CD14-positive monocyte (primary cell): ENCODE measurements around the gene CLEC4G. TPM values are rescaled to one million over a fixed set of nuclear protein-coding genes. Genes with fewer than 3 reads are reported as not detected.

Experiments
- DNase-seq, 3 donors: peaks; one replicate each; pipeline ENCODE4 v3.0.0-alpha.2; 2011 to 2022
- H2AFZ ChIP-seq: 2 replicates; pipeline ENCODE4 v1.6.0; 2012; ENCODE audit warnings: mild to moderate bottlenecking, low read depth, low read length, inconsistent platforms; ENCODE audit not compliant: insufficient read depth, poor library complexity, severe bottlenecking
- H3K27ac ChIP-seq, 2 donors: 1 replicate in 1 of 2; 2 replicates in 1 of 2; pipeline ENCODE4 v1.5.1; 2012 to 2013; ENCODE audit warnings: low read length in 2 of 2, control low read depth in 1 of 2, inconsistent platforms in 1 of 2, low read depth in 1 of 2, mild to moderate bottlenecking in 1 of 2
- H3K27me3 ChIP-seq, 2 donors: one replicate each; pipeline versions ENCODE4 v1.6.0 to v1.6.1; 2011 to 2013; ENCODE audit warnings: low read length in 2 of 2; ENCODE audit not compliant: control insufficient read depth in 2 of 2, insufficient read depth in 2 of 2
- H3K36me3 ChIP-seq, 2 donors: replicated peaks in 1 of 2; 1 replicate in 1 of 2; 2 replicates in 1 of 2; pipeline versions ENCODE4 v1.5.1 to v1.6.1; 2012 to 2013; ENCODE audit warnings: low read length in 2 of 2, control low read depth in 1 of 2, inconsistent platforms in 1 of 2, mild to moderate bottlenecking in 1 of 2; ENCODE audit not compliant: insufficient read depth in 2 of 2, control insufficient read depth in 1 of 2
- H3K4me1 ChIP-seq, 2 donors: 1 replicate in 1 of 2; 2 replicates in 1 of 2; pipeline versions ENCODE4 v1.5.1 to v1.6.1; 2012 to 2013; ENCODE audit warnings: low read length in 2 of 2, control low read depth in 1 of 2, inconsistent platforms in 1 of 2, mild to moderate bottlenecking in 1 of 2, moderate library complexity in 1 of 2; ENCODE audit not compliant: insufficient read depth in 2 of 2, control insufficient read depth in 1 of 2
- H3K4me2 ChIP-seq: replicated peaks from 2 replicates; pipeline ENCODE3; 2012; ENCODE audit warnings: low read length, moderate library complexity, mild to moderate bottlenecking; ENCODE audit not compliant: poor library complexity, severe bottlenecking; ENCODE audit errors: extremely low read depth
- H3K4me3 ChIP-seq, 3 experiments: fragments of 200-600 bp in 1 of 3; sonication (generic) in 1 of 3; replicated peaks in 1 of 3; 1 replicate in 2 of 3; 2 replicates in 1 of 3; pipeline ENCODE4 v1.5.1; 2011 to 2013; ENCODE audit warnings: low read length in 3 of 3, mild to moderate bottlenecking in 3 of 3, control low read depth in 2 of 3, low read depth in 2 of 3, inconsistent platforms in 1 of 3, moderate library complexity in 1 of 3
- H3K79me2 ChIP-seq: 2 replicates; pipeline ENCODE4 v1.6.0; 2012; ENCODE audit warnings: mild to moderate bottlenecking, control low read depth, inconsistent platforms, low read length, moderate library complexity; ENCODE audit not compliant: insufficient read depth
- H3K9ac ChIP-seq: 2 replicates; pipeline ENCODE4 v1.6.0; 2017; ENCODE audit warnings: low read length, mild to moderate bottlenecking; ENCODE audit not compliant: insufficient read depth, poor library complexity, severe bottlenecking
- H3K9me3 ChIP-seq, 2 donors: replicated peaks in 1 of 2; 1 replicate in 1 of 2; 2 replicates in 1 of 2; pipeline versions ENCODE4 v1.5.1 to v1.6.1; 2012 to 2013; ENCODE audit warnings: low read length in 2 of 2, control low read depth in 1 of 2; ENCODE audit not compliant: control insufficient read depth in 1 of 2, insufficient read depth in 1 of 2
- H4K20me1 ChIP-seq: 2 replicates; pipeline ENCODE4 v1.6.0; 2012; ENCODE audit warnings: mild to moderate bottlenecking, low read length, control low read depth, moderate library complexity; ENCODE audit not compliant: insufficient read depth
- H3K27ac Mint-ChIP-seq, 7 donors: one replicate each; pipeline ENCODE4 v1.8.0; 2020; ENCODE audit warnings: mild to moderate bottlenecking in 7 of 7, mixed read lengths in 7 of 7, moderate library complexity in 6 of 7, inconsistent platforms in 2 of 7
- H3K27me3 Mint-ChIP-seq, 3 donors: one replicate each; pipeline ENCODE4 v1.8.0; 2021 to 2022; ENCODE audit warnings: low read depth in 3 of 3, mild to moderate bottlenecking in 3 of 3, mixed read lengths in 3 of 3, moderate library complexity in 3 of 3, inconsistent platforms in 1 of 3
- H3K36me3 Mint-ChIP-seq, 2 donors: one replicate each; pipeline ENCODE4 v1.8.0; 2020; ENCODE audit warnings: mixed read lengths in 2 of 2, inconsistent platforms in 1 of 2, mild to moderate bottlenecking in 1 of 2
- H3K4me1 Mint-ChIP-seq: one replicate; pipeline ENCODE4 v1.8.0; 2020; ENCODE audit warnings: mild to moderate bottlenecking, mixed read lengths
- H3K4me3 Mint-ChIP-seq, 2 donors: one replicate each; pipeline ENCODE4 v1.8.0; 2020; ENCODE audit warnings: mild to moderate bottlenecking in 2 of 2, mixed read lengths in 2 of 2, moderate library complexity in 1 of 2
- H3K9me3 Mint-ChIP-seq, 7 donors: one replicate each; pipeline ENCODE4 v1.8.0; 2020 to 2022; ENCODE audit warnings: mixed read lengths in 7 of 7, mild to moderate bottlenecking in 6 of 7, moderate library complexity in 6 of 7, inconsistent platforms in 2 of 7
- CTCF ChIP-seq: fragments of 200-600 bp; IDR thresholded peaks from one replicate; pipeline ENCODE4 v1.8.0; 2022; ENCODE audit warnings: antibody characterized with exemption, mild to moderate bottlenecking
- WGBS: methylation state at CpG from one replicate; pipeline ENCODE4 v1.1.5; 2013; ENCODE audit warnings: missing lambda C conversion rate; ENCODE audit not compliant: insufficient coverage; 5-methylcytosine and 5-hydroxymethylcytosine counted together
- intact Hi-C, 2 donors: fragments of 100-400 bp; cut with micrococcal nuclease; formaldehyde crosslinking; loops; one replicate each; pipeline versions ENCODE4 v1.15.0 to v1.15.1; 2023
- polyA plus RNA-seq, 3 donors: library from polyadenylated mRNA; depleted of rRNA in 1 of 3; unstranded in 2 of 3; stranded (reverse) in 1 of 3; fragments of 300-500 nt in 2 of 3; fragments of >200 nt in 1 of 3; fragmentation: Illumina TruSeq in 2 of 3; gene quantifications; 1 replicate in 2 of 3; 2 replicates in 1 of 3; pipeline ENCODE4 v1.2.3, GENCODE V29; 2012 to 2021

CLEC4G gene
- polyA plus RNA-seq, 3 donors, result 4.7 to 7.9 (median 7.1) TPM

GRCh38 chr19:7729211-7729610 is 2.7 kb downstream of the CLEC4G start:
- H3K36me3 Mint-ChIP-seq, result peaks cover 0 to 13% of the 10 kb centered on the region in 2 donors
- Histone ChIP-seq H2AFZ (peak overlapping the region; percentile 87), H4K20me1 (no peaks in the 10 kb centered on the region), H3K9me3 (no peaks in the 10 kb centered on the region), H3K27ac (peak overlapping the region; percentile 1 to 42), H3K4me1 (peaks cover 35 to 52% of the 10 kb centered on the region in 2 donors), H3K36me3 (no peaks in the 10 kb centered on the region), H3K4me2 (peak overlapping the region; percentile 83), H3K4me3 (peak overlapping the region in 2 of 3 experiments; percentile 34 to 71), H3K27me3 (peaks cover 0 to 3% of the 10 kb centered on the region in 2 donors), H3K79me2 (no peaks in the 10 kb centered on the region), H3K9ac (peak overlapping the region; percentile 51)
- H3K4me1 Mint-ChIP-seq, result peaks cover 43% of the 10 kb centered on the region
- DNase-seq, result peak; percentile 46 to 79 (median 58)
- no peak for TF ChIP-seq CTCF
- WGBS, result 3% methylated on average over 11 of the region's 16 CpGs
- H3K9me3 Mint-ChIP-seq, result peaks cover 0 to 10% (median 1%) of the 10 kb centered on the region in 7 donors
- H3K27me3 Mint-ChIP-seq, result peaks cover 2 to 22% (median 16%) of the 10 kb centered on the region in 3 donors
- peak overlapping the region; percentile 77 to 91 for H3K4me3 Mint-ChIP-seq
- intact Hi-C loops, result no loop called here
- peak overlapping the region; percentile 26 to 83 (median 71) for H3K27ac Mint-ChIP-seq

- no peak overlapping the region for H3K9ac ChIP-seq
- H3K4me1 Mint-ChIP-seq, result peaks cover 34% of the 10 kb centered on the region
- H3K27me3 ChIP-seq, result peaks cover 0 to 3% of the 10 kb centered on the region in 2 donors
- TF ChIP-seq CTCF, result no peak
- peaks cover 3 to 17% (median 11%) of the 10 kb centered on the region in 3 donors for H3K27me3 Mint-ChIP-seq
- H3K27ac Mint-ChIP-seq, result no peak overlapping the region
- WGBS, result 100% methylated on average over 1 of the region's 2 CpGs
- peaks cover 22 to 26% of the 10 kb centered on the region in 2 donors for H3K4me1 ChIP-seq
- intact Hi-C loops, result no loop called here
- peaks cover 0 to 13% of the 10 kb centered on the region in 2 donors for H3K36me3 Mint-ChIP-seq
- no peak overlapping the region for H3K4me3 ChIP-seq
- no peak for DNase-seq
- no peak overlapping the region for H3K4me3 Mint-ChIP-seq
- no peaks in the 10 kb centered on the region for H3K9me3 ChIP-seq
- no peak overlapping the region for H2AFZ ChIP-seq
- no peaks in the 10 kb centered on the region for H4K20me1 ChIP-seq
- no peak overlapping the region for H3K27ac ChIP-seq
- no peaks in the 10 kb centered on the region for H3K36me3 ChIP-seq
- no peak overlapping the region for H3K4me2 ChIP-seq
- peaks cover 0 to 12% (median 1%) of the 10 kb centered on the region in 7 donors for H3K9me3 Mint-ChIP-seq
- H3K79me2 ChIP-seq, result no peaks in the 10 kb centered on the region
These were observed 6.1 kb downstream of the CLEC4G start for GRCh38 chr19:7725791-7726190.
